Measurements from ENCODE around the gene SPOCK1.
A peak's percentile ranks its signal among the peaks of the same experiment; 100 is the strongest.
"Not testable (repeated sequence)": the region's sequence is repeated elsewhere in the genome, so short reads cannot be mapped to it uniquely, and the experiment has no call there.

The SPOCK1 gene

GRCh38 chr5:137498736-137499505, at the start of gene SPOCK1:
Gene SPOCK1, minus strand, starts transcription at chr5:137499326.
- no peaks in the 10 kb centered on the region for H3K9me3 Mint-ChIP-seq
- peak; percentile 91 for DNase-seq
- no peak within 1 kb of the TSS for H3K27ac Mint-ChIP-seq
- peak; percentile 52 for TF ChIP-seq CTCF (IDR thresholded peaks at IDR 0.05)
- H3K4me3 Mint-ChIP-seq = peak within 1 kb of the TSS; percentile 73
- peaks cover 42% of the 10 kb centered on the region for H3K27me3 Mint-ChIP-seq (ENCODE audit: low read depth, poor library complexity)
- no peaks in the 10 kb centered on the region for H3K4me1 Mint-ChIP-seq
- H3K36me3 Mint-ChIP-seq (ENCODE audit: low read depth) = no peaks in the 10 kb centered on the region

DNA sequence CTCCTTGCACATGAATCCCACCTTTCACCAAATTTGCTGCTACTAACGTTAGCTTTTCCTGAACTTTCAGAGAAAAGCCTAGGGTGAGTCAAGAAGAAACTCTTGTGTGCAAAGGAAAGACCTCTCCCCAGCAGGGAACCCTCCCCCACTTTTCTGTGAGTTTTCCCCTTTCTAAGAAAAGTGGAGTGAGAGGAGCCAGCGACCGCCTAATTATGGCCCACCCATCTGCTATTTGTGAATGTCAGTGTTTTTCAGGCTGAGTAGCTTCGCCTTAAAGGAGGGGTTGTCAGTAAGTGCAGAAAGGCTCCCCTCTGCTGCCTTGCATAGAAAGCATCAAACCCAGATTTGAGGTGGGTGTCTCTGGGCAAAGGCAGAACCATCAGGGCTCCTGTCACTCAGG, 46.8 kb upstream of the SPOCK1 start:
- TF ChIP-seq CTCF (IDR thresholded peaks at IDR 0.05) = no peak
- H3K27ac Mint-ChIP-seq = no peak overlapping the region
- peaks cover 34% of the 10 kb centered on the region for H3K9me3 Mint-ChIP-seq
- no peaks in the 10 kb centered on the region for H3K36me3 Mint-ChIP-seq (ENCODE audit: low read depth)
- no peak overlapping the region for H3K4me3 Mint-ChIP-seq
- no peaks in the 10 kb centered on the region for H3K4me1 Mint-ChIP-seq
- no peak for DNase-seq
- H3K27me3 Mint-ChIP-seq (ENCODE audit: low read depth, poor library complexity) = peaks cover 35% of the 10 kb centered on the region

DNA sequence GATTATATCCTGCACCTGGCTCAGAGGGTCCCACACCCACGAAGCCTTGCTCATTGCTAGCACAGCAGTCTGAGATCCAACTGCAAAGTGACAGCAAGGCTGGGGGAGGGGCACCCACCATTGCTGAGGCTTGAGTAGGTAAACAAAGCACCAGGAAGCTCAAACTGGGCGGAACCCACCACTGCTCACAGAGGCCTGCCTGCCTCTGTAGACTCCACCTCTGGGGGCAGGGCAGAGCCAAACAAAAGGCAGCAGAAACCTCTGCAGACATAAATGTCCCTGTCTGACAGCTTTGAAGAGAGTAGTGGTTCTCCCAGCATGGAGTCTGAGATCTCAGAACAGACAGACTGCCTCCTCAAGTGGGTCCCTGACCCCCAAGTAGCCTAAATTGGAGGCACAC, 36.3 kb upstream of the SPOCK1 start:
- H3K36me3 Mint-ChIP-seq (ENCODE audit: low read depth); H3K27ac Mint-ChIP-seq: not testable (repeated sequence)
- peaks cover 17% of the 10 kb centered on the region for H3K27me3 Mint-ChIP-seq (ENCODE audit: low read depth, poor library complexity)

GRCh38 chr5:137533963-137534362, 34.8 kb upstream of the SPOCK1 start:
- no peaks in the 10 kb centered on the region for H3K4me1 Mint-ChIP-seq
- H3K9me3 Mint-ChIP-seq = peaks cover 38% of the 10 kb centered on the region
- no peak for TF ChIP-seq CTCF (IDR thresholded peaks at IDR 0.05)
- H3K27ac Mint-ChIP-seq = no peak overlapping the region
- no peak for DNase-seq
- H3K36me3 Mint-ChIP-seq (ENCODE audit: low read depth) = peaks cover 6% of the 10 kb centered on the region
- no peak overlapping the region for H3K4me3 Mint-ChIP-seq
- H3K27me3 Mint-ChIP-seq (ENCODE audit: low read depth, poor library complexity) = peaks cover 19% of the 10 kb centered on the region

More for the DNA sequence above, 36.3 kb upstream of the SPOCK1 start:
- not testable (repeated sequence) for DNase-seq, H3K4me1 Mint-ChIP-seq, H3K4me3 Mint-ChIP-seq
- H3K9me3 Mint-ChIP-seq = peaks cover 50% of the 10 kb centered on the region

- H3K4me3 Mint-ChIP-seq = no peak overlapping the region
- H3K27ac Mint-ChIP-seq = no peak overlapping the region
- peaks cover 38% of the 10 kb centered on the region for H3K9me3 Mint-ChIP-seq
- TF ChIP-seq CTCF (IDR thresholded peaks at IDR 0.05) = no peak
- H3K27me3 Mint-ChIP-seq (ENCODE audit: low read depth, poor library complexity) = peaks cover 32% of the 10 kb centered on the region
- DNase-seq = no peak
- peaks cover 3% of the 10 kb centered on the region for H3K36me3 Mint-ChIP-seq (ENCODE audit: low read depth)
- H3K4me1 Mint-ChIP-seq = no peaks in the 10 kb centered on the region
Observed at GRCh38 chr5:137531266-137531665, 32.1 kb upstream of the SPOCK1 start.

- Mint-ChIP-seq H3K36me3 (ENCODE audit: low read depth) (no peaks in the 10 kb centered on the region), H3K4me1 (no peaks in the 10 kb centered on the region), H3K27me3 (ENCODE audit: low read depth, poor library complexity) (peaks cover 64% of the 10 kb centered on the region), H3K27ac (no peak overlapping the region), H3K4me3 (no peak overlapping the region), H3K9me3 (no peaks in the 10 kb centered on the region)
- TF ChIP-seq CTCF (IDR thresholded peaks at IDR 0.05) = no peak
- DNase-seq = no peak
Observed at GRCh38 chr5:137521246-137521645, 22.1 kb upstream of the SPOCK1 start.

All from nephron progenitor cell (in vitro differentiated cells).